Stimulated activated CD4-positive, alpha-beta T cell treated with anti-CD3 and anti-CD28 coated beads, TNF-alpha, amount 100 ng/mL, for 24 hours (primary cell): ENCODE results near the gene MAPK1.
"Not testable (repeated sequence)": the region's sequence is repeated elsewhere in the genome, so short reads cannot be mapped to it uniquely, and the experiment has no call there.

Experiments
- DNase-seq, 3 experiments: peaks; one replicate each; pipeline ENCODE4 v3.0.0-alpha.2; 2020; ENCODE audit warnings: low read depth in 3 of 3

MAPK1 gene

GRCh38 chr22:21818487-21819182, 48.8 kb downstream of the MAPK1 start:
- no peak for DNase-seq

- not testable (repeated sequence) for DNase-seq
Observed at GRCh38 chr22:21817497-21817853, 50.0 kb downstream of the MAPK1 start.

- DNase-seq: peak in 1 of 3 experiments; percentile 29
Observed at GRCh38 chr22:21816787-21817496, 50.5 kb downstream of the MAPK1 start.

GRCh38 chr22:21816472-21816786, 51.0 kb downstream of the MAPK1 start:
- DNase-seq: no peak

- no peak for DNase-seq
Observed at GRCh38 chr22:21815958-21816357, 51.5 kb downstream of the MAPK1 start.

- no peak for DNase-seq
Observed at GRCh38 chr22:21815357-21815756, 52.1 kb downstream of the MAPK1 start.

GRCh38 chr22:21811982-21812381, 55.5 kb downstream of the MAPK1 start:
- DNase-seq: no peak

GRCh38 chr22:21807544-21808529, 59.6 kb downstream of the MAPK1 start:
- no peak for DNase-seq

GRCh38 chr22:21805325-21805724, 62.1 kb downstream of the MAPK1 start:
- DNase-seq: not testable (repeated sequence)

- DNase-seq: no peak
Observed at GRCh38 chr22:21803811-21804249, 63.6 kb downstream of the MAPK1 start.

GRCh38 chr22:21802673-21803072, 64.8 kb downstream of the MAPK1 start:
- no peak for DNase-seq

GRCh38 chr22:21802056-21802455, 65.4 kb downstream of the MAPK1 start:
- DNase-seq: no peak

- not testable (repeated sequence) for DNase-seq
Observed at GRCh38 chr22:21801304-21801644, 66.2 kb downstream of the MAPK1 start.

- no peak for DNase-seq
Observed at GRCh38 chr22:21800552-21801303, 66.7 kb downstream of the MAPK1 start.

- no peak for DNase-seq
Observed at GRCh38 chr22:21797444-21798221, 69.8 kb downstream of the MAPK1 start.

GRCh38 chr22:21796863-21797262, 70.6 kb downstream of the MAPK1 start:
- DNase-seq: no peak

- DNase-seq: no peak
Observed at GRCh38 chr22:21796231-21796630, 71.2 kb downstream of the MAPK1 start.

GRCh38 chr22:21793716-21794115, 73.7 kb downstream of the MAPK1 start:
- not testable (repeated sequence) for DNase-seq

GRCh38 chr22:21791635-21792625, 75.5 kb downstream of the MAPK1 start:
- DNase-seq: peak; percentile 36 to 52 (median 46)
